D721Med (cell line): Measurements from ENCODE around the gene B4GALNT4.
"Not testable (repeated sequence)": the region's sequence is repeated elsewhere in the genome, so short reads cannot be mapped to it uniquely, and the experiment has no call there.

Experiments used
- DNase-seq: peaks from one replicate; pipeline ENCODE4 v3.0.0; 2011; ENCODE audit warnings: low spot score; ENCODE audit not compliant: insufficient read length
- FAIRE-seq: peaks from 2 replicates; lab custom pipeline; 2011; peaks lifted over from hg19 to GRCh38; lab: Jason Lieb, UNC
- TF ChIP-seq, protein P1 (sequence below): IDR thresholded peaks from 2 replicates; pipeline ENCODE4 v1.5.1; 2012; ENCODE audit warnings: mild to moderate bottlenecking, control low read depth; ENCODE audit not compliant: insufficient read depth; ENCODE audit errors: missing control alignments

Gene B4GALNT4

DNA sequence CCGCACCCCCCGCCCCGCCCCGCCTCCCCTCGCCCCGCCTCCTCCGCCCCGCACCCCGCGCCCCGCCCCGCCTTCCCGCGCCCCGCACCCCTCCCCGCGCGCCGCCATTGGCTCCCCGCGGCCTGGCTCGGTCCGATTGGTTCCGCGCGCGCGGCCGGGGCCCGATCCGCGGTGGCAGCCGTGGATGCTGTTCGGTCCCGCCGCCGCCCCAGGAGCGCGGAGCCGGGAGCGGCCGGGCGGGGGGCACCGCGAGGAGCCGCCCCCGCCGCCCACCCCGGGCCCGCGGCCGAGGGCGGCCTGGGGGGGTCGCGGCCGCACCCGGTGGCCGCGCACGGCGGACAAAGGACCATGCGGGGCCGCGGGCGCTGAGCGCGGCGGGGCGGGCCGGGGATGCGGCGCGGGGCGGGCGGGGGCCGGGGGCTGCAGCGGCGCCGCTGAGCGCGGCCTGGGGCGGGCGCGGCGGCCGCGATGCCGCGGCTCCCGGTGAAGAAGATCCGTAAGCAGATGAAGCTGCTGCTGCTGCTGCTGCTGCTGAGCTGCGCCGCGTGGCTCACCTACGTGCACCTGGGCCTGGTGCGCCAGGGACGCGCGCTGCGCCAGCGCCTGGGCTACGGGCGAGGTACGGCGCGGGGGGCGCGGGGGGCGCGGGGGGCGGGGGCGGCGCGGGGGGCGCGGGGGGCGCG, at the start of gene B4GALNT4:
TSS of gene B4GALNT4 (plus strand) at position 164 of the 683 bp plus-strand sequence. CDS start at position 469, 305 bp downstream.
- DNase-seq (peak; percentile 63), FAIRE-seq (no peak)
- TF ChIP-seq, protein P1, sequence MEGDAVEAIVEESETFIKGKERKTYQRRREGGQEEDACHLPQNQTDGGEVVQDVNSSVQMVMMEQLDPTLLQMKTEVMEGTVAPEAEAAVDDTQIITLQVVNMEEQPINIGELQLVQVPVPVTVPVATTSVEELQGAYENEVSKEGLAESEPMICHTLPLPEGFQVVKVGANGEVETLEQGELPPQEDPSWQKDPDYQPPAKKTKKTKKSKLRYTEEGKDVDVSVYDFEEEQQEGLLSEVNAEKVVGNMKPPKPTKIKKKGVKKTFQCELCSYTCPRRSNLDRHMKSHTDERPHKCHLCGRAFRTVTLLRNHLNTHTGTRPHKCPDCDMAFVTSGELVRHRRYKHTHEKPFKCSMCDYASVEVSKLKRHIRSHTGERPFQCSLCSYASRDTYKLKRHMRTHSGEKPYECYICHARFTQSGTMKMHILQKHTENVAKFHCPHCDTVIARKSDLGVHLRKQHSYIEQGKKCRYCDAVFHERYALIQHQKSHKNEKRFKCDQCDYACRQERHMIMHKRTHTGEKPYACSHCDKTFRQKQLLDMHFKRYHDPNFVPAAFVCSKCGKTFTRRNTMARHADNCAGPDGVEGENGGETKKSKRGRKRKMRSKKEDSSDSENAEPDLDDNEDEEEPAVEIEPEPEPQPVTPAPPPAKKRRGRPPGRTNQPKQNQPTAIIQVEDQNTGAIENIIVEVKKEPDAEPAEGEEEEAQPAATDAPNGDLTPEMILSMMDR = no peak

- FAIRE-seq, DNase-seq: not testable (repeated sequence)
Observed at GRCh38 chr11:319888-320273, 49.4 kb upstream of the B4GALNT4 start.

GRCh38 chr11:324156-324555, 45.1 kb upstream of the B4GALNT4 start:
- DNase-seq (no peak), FAIRE-seq (no peak)
- TF ChIP-seq, protein P1 = no peak

GRCh38 chr11:324593-325517, 44.4 kb upstream of the B4GALNT4 start:
- FAIRE-seq, DNase-seq: not testable (repeated sequence)

DNA sequence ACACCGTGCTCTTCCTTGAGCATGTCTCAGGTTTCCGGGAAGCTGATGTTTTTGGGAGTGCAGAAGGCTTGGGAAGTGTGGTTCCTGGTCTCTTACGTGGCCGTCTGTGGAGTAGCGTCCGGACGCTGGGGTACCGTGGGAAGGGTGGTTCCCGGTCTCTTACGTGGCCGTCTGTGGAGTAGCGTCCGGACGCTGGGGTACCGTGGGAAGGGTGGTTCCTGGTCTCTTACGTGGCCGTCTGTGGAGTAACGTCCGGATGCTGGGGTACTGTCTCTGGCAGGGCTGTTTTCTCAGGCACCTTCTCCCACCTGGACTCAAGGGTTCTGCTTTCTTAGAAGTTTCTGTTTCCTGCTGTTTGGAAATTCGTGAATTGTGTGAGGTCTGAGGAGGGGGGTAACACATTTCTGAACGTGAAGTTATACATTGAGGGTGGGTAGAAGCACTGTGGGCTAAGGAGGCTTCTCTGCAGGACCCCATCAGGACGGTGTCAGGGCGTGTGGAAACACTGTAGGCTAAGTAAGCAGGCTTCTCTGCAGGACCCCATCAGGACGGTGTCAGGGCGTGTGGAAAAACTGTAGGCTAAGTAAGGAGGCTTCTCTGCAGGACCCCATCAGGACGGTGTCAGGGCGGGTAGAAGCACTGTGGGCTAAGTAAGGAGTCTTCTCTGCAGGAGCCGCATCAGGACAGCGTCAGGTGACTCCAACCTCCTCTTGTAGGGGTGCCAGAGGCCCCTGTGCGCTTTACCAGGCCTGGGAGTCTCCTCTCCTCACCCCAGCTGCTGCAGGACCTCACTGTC, 43.3 kb upstream of the B4GALNT4 start:
- FAIRE-seq = no peak
- TF ChIP-seq, protein P1 = no peak
- DNase-seq = no peak

- TF ChIP-seq, protein P1 = no peak
- FAIRE-seq = no peak
- no peak for DNase-seq
Observed at GRCh38 chr11:326592-326841, 42.8 kb upstream of the B4GALNT4 start.

- TF ChIP-seq, protein P1 = no peak
- DNase-seq (no peak), FAIRE-seq (no peak)
Observed at GRCh38 chr11:326842-327580, 42.3 kb upstream of the B4GALNT4 start.
